Thoracic aorta (tissue), 2 donors: Measurements from ENCODE around the gene NAA40. TPM values are rescaled to one million over a fixed set of nuclear protein-coding genes. Genes with fewer than 3 reads are reported as not detected.

Experiments
- ATAC-seq: fragments of 150-250 bp; one replicate; pipeline ENCODE4 v1.8.0; 2017; ENCODE audit warnings: low read depth; ENCODE audit not compliant: insufficient number of reproducible peaks, low FRiP score
- DNase-seq: peaks from one replicate; pipeline ENCODE4 v3.0.0-alpha.2; 2020; ENCODE audit warnings: low spot score
- H3K27ac ChIP-seq, 2 donors: fragments of 200-600 bp; sonication (generic); 1 replicate in 1 of 2; 2 replicates in 1 of 2; pipeline ENCODE4 v1.5.1; 2016; ENCODE audit warnings: mild to moderate bottlenecking in 2 of 2, moderate library complexity in 2 of 2
- H3K27me3 ChIP-seq: fragments of 200-600 bp; sonication (generic); replicated peaks from 2 replicates; pipeline ENCODE4 v1.6.0; 2016; ENCODE audit warnings: mild to moderate bottlenecking; ENCODE audit not compliant: insufficient read depth
- H3K36me3 ChIP-seq: fragments of 200-600 bp; sonication (generic); one replicate; pipeline ENCODE4 v1.5.1; 2016
- H3K4me1 ChIP-seq, 2 donors: fragments of 200-600 bp; sonication (generic); 1 replicate in 1 of 2; 2 replicates in 1 of 2; pipeline versions ENCODE4 v1.5.1 to v1.6.0; 2016; ENCODE audit warnings: low read depth in 2 of 2, mild to moderate bottlenecking in 1 of 2; ENCODE audit not compliant: control insufficient read depth in 1 of 2
- H3K4me3 ChIP-seq: fragments of 200-600 bp; sonication (generic); 2 replicates; pipeline ENCODE4 v1.5.1; 2016; ENCODE audit warnings: mild to moderate bottlenecking
- H3K9me3 ChIP-seq: fragments of 200-600 bp; sonication (generic); 2 replicates; pipeline ENCODE4 v1.5.1; 2016
- total RNA-seq, 2 donors: library from RNA; depleted of rRNA; stranded (reverse); fragments of >200 nt; gene quantifications; one replicate each; pipeline versions ENCODE4 v1.1.0 to v1.2.3, GENCODE V29; 2016
- TF ChIP-seq, protein P1 (sequence below): fragments of 200-600 bp; sonication (generic); IDR thresholded peaks from one replicate; pipeline ENCODE4 v1.5.1; 2019; ENCODE audit warnings: antibody characterized with exemption

NAA40 gene
- total RNA-seq, 2 donors from 2014 or later = 15.5 to 20.6 TPM

- ATAC-seq (no peak), DNase-seq (no peak)
- Histone ChIP-seq H3K27me3 (no peaks in the 10 kb centered on the region), H3K27ac (no peak overlapping the region), H3K9me3 (no peaks in the 10 kb centered on the region), H3K36me3 (peaks cover 15% of the 10 kb centered on the region), H3K4me1 (peaks cover 12 to 23% of the 10 kb centered on the region in 2 donors), H3K4me3 (peak overlapping the region; percentile 70)
- TF ChIP-seq, protein P1, sequence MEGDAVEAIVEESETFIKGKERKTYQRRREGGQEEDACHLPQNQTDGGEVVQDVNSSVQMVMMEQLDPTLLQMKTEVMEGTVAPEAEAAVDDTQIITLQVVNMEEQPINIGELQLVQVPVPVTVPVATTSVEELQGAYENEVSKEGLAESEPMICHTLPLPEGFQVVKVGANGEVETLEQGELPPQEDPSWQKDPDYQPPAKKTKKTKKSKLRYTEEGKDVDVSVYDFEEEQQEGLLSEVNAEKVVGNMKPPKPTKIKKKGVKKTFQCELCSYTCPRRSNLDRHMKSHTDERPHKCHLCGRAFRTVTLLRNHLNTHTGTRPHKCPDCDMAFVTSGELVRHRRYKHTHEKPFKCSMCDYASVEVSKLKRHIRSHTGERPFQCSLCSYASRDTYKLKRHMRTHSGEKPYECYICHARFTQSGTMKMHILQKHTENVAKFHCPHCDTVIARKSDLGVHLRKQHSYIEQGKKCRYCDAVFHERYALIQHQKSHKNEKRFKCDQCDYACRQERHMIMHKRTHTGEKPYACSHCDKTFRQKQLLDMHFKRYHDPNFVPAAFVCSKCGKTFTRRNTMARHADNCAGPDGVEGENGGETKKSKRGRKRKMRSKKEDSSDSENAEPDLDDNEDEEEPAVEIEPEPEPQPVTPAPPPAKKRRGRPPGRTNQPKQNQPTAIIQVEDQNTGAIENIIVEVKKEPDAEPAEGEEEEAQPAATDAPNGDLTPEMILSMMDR = peak; percentile 32
Observed at GRCh38 chr11:64000740-64001483, 62.1 kb downstream of the NAA40 start.

DNA sequence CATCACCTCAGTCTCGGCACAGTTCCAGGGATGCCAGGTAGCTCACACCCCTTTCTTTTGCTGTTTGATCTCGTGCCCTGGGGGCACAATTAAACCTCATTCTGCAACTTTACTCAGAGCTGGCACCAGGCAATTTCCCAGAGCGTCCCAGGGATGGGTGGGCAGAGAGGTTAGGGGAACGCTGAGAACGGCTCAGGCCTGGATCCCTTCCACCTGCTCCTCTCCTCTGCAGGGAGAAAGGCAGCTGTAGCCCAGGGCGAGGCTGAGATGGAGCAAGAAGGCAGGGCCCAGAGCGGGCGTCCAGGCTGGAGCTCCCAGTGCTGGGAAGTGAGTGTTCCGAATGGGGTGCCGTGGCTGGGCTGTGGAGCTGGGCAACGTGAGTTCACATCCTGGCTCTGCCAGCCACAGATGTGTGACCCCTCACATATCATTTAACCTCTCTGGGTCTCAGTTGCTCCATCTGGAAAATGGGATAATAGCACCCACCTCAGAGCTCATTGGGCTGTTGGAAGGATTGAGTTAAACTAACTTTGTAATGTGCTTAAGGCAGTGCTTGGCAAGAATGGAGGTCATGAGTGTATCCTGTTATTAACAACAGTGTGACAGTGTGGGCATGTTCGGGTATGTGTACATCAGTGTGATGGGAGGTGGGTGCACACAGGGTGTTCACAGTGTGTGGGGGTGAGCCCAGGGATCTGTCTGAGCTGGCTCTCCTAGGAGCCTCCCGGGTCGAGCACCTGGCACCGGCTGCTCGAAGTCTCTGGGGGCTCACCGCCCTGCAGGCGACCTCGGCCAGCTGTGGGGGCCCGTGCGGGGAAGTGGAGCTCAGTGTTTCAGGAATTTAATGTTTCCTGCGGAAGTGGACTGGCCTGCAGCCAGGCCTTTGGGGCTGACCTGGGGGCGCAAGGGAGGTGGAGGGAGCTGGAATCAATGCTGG, 63.0 kb downstream of the NAA40 start:
- no peak overlapping the region for H3K27ac ChIP-seq
- no peak overlapping the region for H3K4me3 ChIP-seq
- TF ChIP-seq, protein P1 = no peak
- H3K9me3 ChIP-seq = no peaks in the 10 kb centered on the region
- peaks cover 10% of the 10 kb centered on the region for H3K36me3 ChIP-seq
- no peaks in the 10 kb centered on the region for H3K27me3 ChIP-seq
- peaks cover 12 to 25% of the 10 kb centered on the region in 2 donors for H3K4me1 ChIP-seq
- ATAC-seq (no peak), DNase-seq (no peak)

GRCh38 chr11:64003807-64004589, 65.2 kb downstream of the NAA40 start:
- TF ChIP-seq, protein P1 = no peak
- Histone ChIP-seq H3K4me3 (no peak overlapping the region), H3K27me3 (no peaks in the 10 kb centered on the region), H3K36me3 (no peaks in the 10 kb centered on the region), H3K9me3 (no peaks in the 10 kb centered on the region), H3K4me1 (peaks cover 15 to 36% of the 10 kb centered on the region in 2 donors), H3K27ac (no peak overlapping the region)
- DNase-seq (no peak), ATAC-seq (no peak)

GRCh38 chr11:64004590-64004984, 65.8 kb downstream of the NAA40 start:
- H3K4me1 ChIP-seq = peaks cover 15 to 30% of the 10 kb centered on the region in 2 donors
- no peaks in the 10 kb centered on the region for H3K27me3 ChIP-seq
- H3K4me3 ChIP-seq = no peak overlapping the region
- ATAC-seq (no peak), DNase-seq (no peak)
- H3K36me3 ChIP-seq = no peaks in the 10 kb centered on the region
- TF ChIP-seq, protein P1 = no peak
- no peaks in the 10 kb centered on the region for H3K9me3 ChIP-seq
- H3K27ac ChIP-seq = no peak overlapping the region
